IPS DF 6.9 (cell line): ENCODE data around the gene PFDN5.

Source experiments
- DNase-seq: peaks from one replicate; pipeline ENCODE4 v3.0.0-alpha.2; 2013; ENCODE audit warnings: low read depth, low spot score
- H3K27ac ChIP-seq: one replicate; pipeline ENCODE4 v1.5.1; 2013; ENCODE audit warnings: low read length, control low read depth
- H3K27me3 ChIP-seq: 2 replicates; pipeline ENCODE4 v1.6.1; 2013; ENCODE audit warnings: mild to moderate bottlenecking, low read length; ENCODE audit not compliant: control insufficient read depth, insufficient read depth
- H3K36me3 ChIP-seq: 2 replicates; pipeline ENCODE4 v1.6.1; 2013; ENCODE audit warnings: low read length; ENCODE audit not compliant: control insufficient read depth, insufficient read depth
- H3K4me1 ChIP-seq: 2 replicates; pipeline ENCODE4 v1.6.1; 2013; ENCODE audit warnings: low read length; ENCODE audit not compliant: control insufficient read depth, insufficient read depth
- H3K4me3 ChIP-seq: 2 replicates; pipeline ENCODE4 v1.5.1; 2013; ENCODE audit warnings: mild to moderate bottlenecking, low read length
- H3K9me3 ChIP-seq: 2 replicates; pipeline ENCODE4 v1.6.1; 2013; ENCODE audit warnings: low read length, inconsistent platforms; ENCODE audit not compliant: control insufficient read depth, insufficient read depth
- WGBS: extraction: QIAGEN DNeasy Blood & Tissue Kit; methylation state at CpG from one replicate; pipeline ENCODE4 v1.1.7; 2013; ENCODE audit warnings: mixed read lengths, missing lambda C conversion rate; ENCODE audit not compliant: insufficient read length, insufficient coverage; 5-methylcytosine and 5-hydroxymethylcytosine counted together

PFDN5 gene

GRCh38 chr12:53267306-53267998 is 27.9 kb upstream of the PFDN5 start:
- Histone ChIP-seq H3K36me3 (peaks cover 11% of the 10 kb centered on the region; the same call in 1 of the 2 replicates), H3K9me3 (no peaks in the 10 kb centered on the region), H3K4me3 (no peak overlapping the region; the same call in 1 of the 2 replicates), H3K27me3 (no peaks in the 10 kb centered on the region), H3K27ac (no peak overlapping the region), H3K4me1 (no peaks in the 10 kb centered on the region; the same call in 1 of the 2 replicates)
- no peak for DNase-seq
- no CpG with 5 or more reads among the region's 18 CpGs for WGBS

- WGBS, result no CpG with 5 or more reads among the region's 58 CpGs
- peak within 1 kb of the TSS; percentile 98 for H3K4me3 ChIP-seq
- H3K36me3 ChIP-seq, result peaks cover 11% of the 10 kb centered on the region; the same call in 1 of the 2 replicates
- H3K9me3 ChIP-seq, result no peaks in the 10 kb centered on the region
- no peaks in the 10 kb centered on the region; the same call in 1 of the 2 replicates for H3K4me1 ChIP-seq
- peak; percentile 80 for DNase-seq
- H3K27ac ChIP-seq, result no peak within 1 kb of the TSS
- H3K27me3 ChIP-seq, result no peaks in the 10 kb centered on the region
Observed at GRCh38 chr12:53267999-53268629, 27.2 kb upstream of the PFDN5 start, which contains the start of gene ESPL1. Gene ESPL1, plus strand, starts transcription at chr12:53268299. Its CDS starts 468 bp downstream, at chr12:53268767.

- H3K27ac ChIP-seq, result no peak overlapping the region
- no peak for DNase-seq
Observed at GRCh38 chr12:53268630-53269562, 26.4 kb upstream of the PFDN5 start.

GRCh38 chr12:53274445-53274844 is 20.9 kb upstream of the PFDN5 start:
- Histone ChIP-seq H3K27me3 (no peaks in the 10 kb centered on the region), H3K36me3 (peaks cover 27% of the 10 kb centered on the region), H3K27ac (no peak overlapping the region), H3K4me3 (no peak overlapping the region), H3K4me1 (no peaks in the 10 kb centered on the region), H3K9me3 (no peaks in the 10 kb centered on the region)
- no peak for DNase-seq
- no CpG with 5 or more reads among the region's 5 CpGs for WGBS

More at GRCh38 chr12:53268630-53269562, 26.4 kb upstream of the PFDN5 start:
- Histone ChIP-seq H3K4me3 (peak overlapping the region; percentile 98; the same call in 1 of the 2 replicates), H3K9me3 (no peaks in the 10 kb centered on the region), H3K27me3 (no peaks in the 10 kb centered on the region), H3K36me3 (peaks cover 11% of the 10 kb centered on the region; the same call in 1 of the 2 replicates), H3K4me1 (no peaks in the 10 kb centered on the region; the same call in 1 of the 2 replicates)
- WGBS, result no CpG with 5 or more reads among the region's 20 CpGs

- no CpG with 5 or more reads among the region's 11 CpGs for WGBS
- no peaks in the 10 kb centered on the region for H3K4me1 ChIP-seq
- no peak overlapping the region for H3K27ac ChIP-seq
- H3K36me3 ChIP-seq, result peaks cover 27% of the 10 kb centered on the region
- no peaks in the 10 kb centered on the region for H3K9me3 ChIP-seq
- H3K27me3 ChIP-seq, result no peaks in the 10 kb centered on the region
- no peak overlapping the region for H3K4me3 ChIP-seq
- DNase-seq, result no peak
Observed at GRCh38 chr12:53276511-53276910, 18.8 kb upstream of the PFDN5 start.

- Histone ChIP-seq H3K9me3 (no peaks in the 10 kb centered on the region), H3K27ac (no peak overlapping the region), H3K27me3 (no peaks in the 10 kb centered on the region), H3K4me1 (no peaks in the 10 kb centered on the region), H3K4me3 (no peak overlapping the region), H3K36me3 (peaks cover 40% of the 10 kb centered on the region)
- DNase-seq, result no peak
- WGBS, result no CpG with 5 or more reads among the region's 9 CpGs
Observed at GRCh38 chr12:53277981-53278380, 17.4 kb upstream of the PFDN5 start.

- no peak for DNase-seq
- WGBS, result no CpG with 5 or more reads among the region's 3 CpGs
- Histone ChIP-seq H3K36me3 (peaks cover 51% of the 10 kb centered on the region), H3K4me1 (no peaks in the 10 kb centered on the region), H3K9me3 (no peaks in the 10 kb centered on the region), H3K27ac (no peak overlapping the region), H3K27me3 (no peaks in the 10 kb centered on the region), H3K4me3 (no peak overlapping the region)
Observed at GRCh38 chr12:53279283-53279869, 16.0 kb upstream of the PFDN5 start.

- Histone ChIP-seq H3K36me3 (peaks cover 51% of the 10 kb centered on the region), H3K27me3 (no peaks in the 10 kb centered on the region), H3K4me1 (no peaks in the 10 kb centered on the region), H3K4me3 (no peak overlapping the region), H3K27ac (no peak overlapping the region), H3K9me3 (no peaks in the 10 kb centered on the region)
- no CpG with 5 or more reads among the region's 9 CpGs for WGBS
- DNase-seq, result no peak
Observed at GRCh38 chr12:53279888-53280498, 15.3 kb upstream of the PFDN5 start.

GRCh38 chr12:53286448-53286847 is 8.9 kb upstream of the PFDN5 start:
- H3K4me3 ChIP-seq, result no peak overlapping the region
- H3K4me1 ChIP-seq, result no peaks in the 10 kb centered on the region
- WGBS, result no CpG with 5 or more reads among the region's 9 CpGs
- DNase-seq, result no peak
- H3K36me3 ChIP-seq, result peaks cover 50% of the 10 kb centered on the region
- no peak overlapping the region for H3K27ac ChIP-seq
- no peaks in the 10 kb centered on the region for H3K27me3 ChIP-seq
- H3K9me3 ChIP-seq, result no peaks in the 10 kb centered on the region
